SK-N-SH (cell line): ENCODE measurements around the gene SGCA. TPM values are rescaled to one million over a fixed set of nuclear protein-coding genes. Genes with fewer than 3 reads are reported as not detected.

Experiments
- CTCF ChIA-PET: fragments of 300-600, 350-600 bp; formaldehyde crosslinking; extraction: SDS; loops from one replicate; lab custom pipeline; 2021; lab: Yijun Ruan, JAX
- POLR2A ChIA-PET: fragments of 350-600 bp; sonication (Branson Sonifier 250); formaldehyde crosslinking; extraction: SDS; loops from one replicate; lab custom pipeline; 2020; ENCODE audit warnings: antibody characterized with exemption, inconsistent platforms; lab: Yijun Ruan, JAX
- DNase-seq: peaks from one replicate; pipeline ENCODE4 v3.0.0; 2012
- H2AFZ ChIP-seq: fragments of 200-600 bp; sonication (generic); 2 replicates; pipeline ENCODE4 v1.8.1; 2016; ENCODE audit warnings: antibody characterized with exemption, mild to moderate bottlenecking, low read depth
- H3F3A ChIP-seq: fragments of 200-600 bp; sonication (generic); replicated peaks from 2 replicates; pipeline ENCODE3; 2016; ENCODE audit warnings: antibody characterized with exemption, mild to moderate bottlenecking; ENCODE audit not compliant: insufficient read depth
- H3K27ac ChIP-seq, 2 experiments: fragments of 200-500 bp in 1 of 2; fragments of 200-600 bp in 1 of 2; sonication (Bioruptor generic) in 1 of 2; sonication (generic), shearing (Covaris generic) in 1 of 2; 2 replicates each; pipeline versions ENCODE4 v1.5.1 to v1.6.1; 2014 to 2016; ENCODE audit warnings: low read depth in 2 of 2, inconsistent platforms in 1 of 2, low read length in 1 of 2, mild to moderate bottlenecking in 1 of 2, mixed read lengths in 1 of 2
- H3K27me3 ChIP-seq: fragments of 200-600 bp; sonication (generic), shearing (Covaris generic); 2 replicates; pipeline ENCODE4 v1.6.1; 2016; ENCODE audit warnings: mixed run types; ENCODE audit not compliant: insufficient read depth
- H3K36me3 ChIP-seq, 2 experiments: fragments of 200-500 bp in 1 of 2; fragments of 200-600 bp in 1 of 2; sonication (Bioruptor generic) in 1 of 2; sonication (generic) in 1 of 2; replicated peaks in 1 of 2; 2 replicates each; pipeline versions ENCODE3 to v1.5.1; 2014 to 2016; ENCODE audit warnings: low read length in 1 of 2, mild to moderate bottlenecking in 1 of 2; ENCODE audit not compliant: insufficient read depth in 2 of 2, control insufficient read depth in 1 of 2
- H3K4me1 ChIP-seq, 2 experiments: fragments of 200-500 bp in 1 of 2; fragments of 200-600 bp in 1 of 2; sonication (Bioruptor generic) in 1 of 2; sonication (generic), shearing (Covaris generic) in 1 of 2; 2 replicates each; pipeline versions ENCODE4 v1.5.1 to v1.6.1; 2014 to 2016; ENCODE audit warnings: low read depth in 1 of 2, low read length in 1 of 2, mixed run types in 1 of 2; ENCODE audit not compliant: insufficient read depth in 2 of 2, control insufficient read depth in 1 of 2
- H3K4me2 ChIP-seq: fragments of 200-600 bp; sonication (generic), shearing (Covaris generic); 2 replicates; pipeline ENCODE4 v1.6.1; 2017; ENCODE audit warnings: mixed run types
- H3K4me3 ChIP-seq, 2 experiments: fragments of 200-500 bp in 1 of 2; fragments of 200-600 bp in 1 of 2; sonication (Bioruptor generic) in 1 of 2; sonication (generic), shearing (Covaris generic) in 1 of 2; 2 replicates each; pipeline versions ENCODE4 v1.5.1 to v1.8.1; 2014 to 2016; ENCODE audit warnings: low read depth in 2 of 2, inconsistent platforms in 1 of 2, low read length in 1 of 2, mild to moderate bottlenecking in 1 of 2, mixed read lengths in 1 of 2, moderate library complexity in 1 of 2
- H3K79me2 ChIP-seq: fragments of 200-600 bp; sonication (generic); 2 replicates; pipeline ENCODE4 v1.8.1; 2017; ENCODE audit warnings: mild to moderate bottlenecking; ENCODE audit not compliant: insufficient read depth
- H3K9ac ChIP-seq: fragments of 200-600 bp; sonication (generic); 2 replicates; pipeline ENCODE4 v1.6.1; 2017; ENCODE audit warnings: mixed run types
- H3K9me2 ChIP-seq: fragments of 200-600 bp; sonication (generic); 2 replicates; pipeline ENCODE4 v1.6.1; 2017; ENCODE audit warnings: mixed run types
- H3K9me3 ChIP-seq: fragments of 200-600 bp; sonication (generic); 2 replicates; pipeline ENCODE4 v1.6.1; 2017; ENCODE audit warnings: mixed run types, mild to moderate bottlenecking, moderate library complexity
- H4K20me1 ChIP-seq: fragments of 200-600 bp; sonication (generic); 2 replicates; pipeline ENCODE4 v1.6.1; 2017; ENCODE audit warnings: mild to moderate bottlenecking, mixed run types; ENCODE audit not compliant: insufficient read depth
- ELF1 ChIP-seq: IDR thresholded peaks from 2 replicates; pipeline ENCODE4 v1.4.0; 2012
- EP300 ChIP-seq, 2 experiments: IDR thresholded peaks; 2 replicates each; pipeline versions ENCODE4 v1.4.0 to v1.6.1; 2012; ENCODE audit warnings: borderline replicate concordance in 1 of 2, low read depth in 1 of 2, low read length in 1 of 2
- FOSL2 ChIP-seq: IDR thresholded peaks from 2 replicates; pipeline ENCODE4 v1.4.0; 2012; ENCODE audit warnings: low read depth, mild to moderate bottlenecking, moderate library complexity, borderline replicate concordance
- FOXJ3 ChIP-seq: sonication (generic); formaldehyde crosslinking; IDR thresholded peaks from 2 replicates; pipeline ENCODE4 v1.5.1; 2020; ENCODE audit warnings: mild to moderate bottlenecking, missing genetic modification reagents
- GATA2 ChIP-seq: sonication (generic); formaldehyde crosslinking; IDR thresholded peaks from 2 replicates; pipeline ENCODE4 v1.5.0; 2020; ENCODE audit warnings: mild to moderate bottlenecking, missing genetic modification reagents
- MAX ChIP-seq: IDR thresholded peaks from 2 replicates; pipeline ENCODE4 v1.4.0; 2012; ENCODE audit warnings: low read depth
- MEF2A ChIP-seq: IDR thresholded peaks from 2 replicates; pipeline ENCODE4 v1.4.0; 2012; ENCODE audit warnings: low read depth, borderline replicate concordance
- RXRA ChIP-seq: IDR thresholded peaks from 2 replicates; pipeline ENCODE4 v1.4.0; 2012; ENCODE audit warnings: low read depth, mild to moderate bottlenecking, borderline replicate concordance
- TAF1 ChIP-seq: IDR thresholded peaks from 2 replicates; pipeline ENCODE4 v1.6.1; 2012; ENCODE audit warnings: low read depth, mild to moderate bottlenecking, low read length, moderate library complexity, borderline replicate concordance
- TCF12 ChIP-seq: IDR thresholded peaks from 2 replicates; pipeline ENCODE4 v1.4.0; 2012
- ZBTB33 ChIP-seq: IDR thresholded peaks from 2 replicates; pipeline ENCODE4 v1.4.0; 2012; ENCODE audit warnings: low read depth, borderline replicate concordance
- WGBS: methylation state at CpG from one replicate; pipeline ENCODE4 v1.1.6; 2017; ENCODE audit warnings: low lambda C conversion rate; 5-methylcytosine and 5-hydroxymethylcytosine counted together
- polyA plus RNA-seq, 3 experiments: library from polyadenylated mRNA; depleted of rRNA; stranded (reverse); fragments of >200 nt; gene quantifications; 2 replicates each; pipeline ENCODE4 v1.2.3, GENCODE V29; 2012
- TF ChIP-seq, protein P1 (sequence below): fragments of 200-600 bp; sonication (generic); IDR thresholded peaks from 2 replicates; pipeline ENCODE4 v1.6.1; 2017; ENCODE audit warnings: antibody characterized with exemption, mild to moderate bottlenecking, moderate library complexity
- TF ChIP-seq, protein P2 (sequence below): fragments of 150-350 bp; IDR thresholded peaks from 2 replicates; pipeline ENCODE4 v1.6.1; 2017; ENCODE audit warnings: antibody characterized with exemption, low read length, low read depth, borderline replicate concordance
- TF ChIP-seq, protein P3 (sequence below): IDR thresholded peaks from 2 replicates; pipeline ENCODE4; 2012

Gene SGCA
- polyA plus RNA-seq, 1 of the 3 experiments (the other 2 are of a cell fraction) = not detected

DNA sequence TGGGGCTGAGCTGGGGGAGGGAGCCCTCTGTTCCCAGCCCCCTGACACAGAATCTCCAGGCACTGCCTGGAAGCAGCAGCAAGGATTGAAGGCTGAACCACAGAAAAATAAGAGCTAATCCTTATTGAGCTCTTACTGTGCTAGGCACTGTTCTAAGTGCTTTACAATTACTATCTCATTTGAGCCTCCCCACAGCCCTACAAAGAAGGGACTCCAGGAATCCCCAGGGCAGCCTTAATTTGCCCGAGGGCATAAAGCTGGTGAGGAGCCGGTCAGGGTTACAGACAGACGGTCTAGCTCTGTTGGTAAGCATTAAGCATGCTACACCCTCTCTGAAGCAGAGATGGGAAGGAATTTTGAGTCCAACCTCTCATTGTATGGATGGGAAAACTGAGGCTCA, 42.9 kb upstream of the SGCA start (continued):
- TF ChIP-seq, protein P1, sequence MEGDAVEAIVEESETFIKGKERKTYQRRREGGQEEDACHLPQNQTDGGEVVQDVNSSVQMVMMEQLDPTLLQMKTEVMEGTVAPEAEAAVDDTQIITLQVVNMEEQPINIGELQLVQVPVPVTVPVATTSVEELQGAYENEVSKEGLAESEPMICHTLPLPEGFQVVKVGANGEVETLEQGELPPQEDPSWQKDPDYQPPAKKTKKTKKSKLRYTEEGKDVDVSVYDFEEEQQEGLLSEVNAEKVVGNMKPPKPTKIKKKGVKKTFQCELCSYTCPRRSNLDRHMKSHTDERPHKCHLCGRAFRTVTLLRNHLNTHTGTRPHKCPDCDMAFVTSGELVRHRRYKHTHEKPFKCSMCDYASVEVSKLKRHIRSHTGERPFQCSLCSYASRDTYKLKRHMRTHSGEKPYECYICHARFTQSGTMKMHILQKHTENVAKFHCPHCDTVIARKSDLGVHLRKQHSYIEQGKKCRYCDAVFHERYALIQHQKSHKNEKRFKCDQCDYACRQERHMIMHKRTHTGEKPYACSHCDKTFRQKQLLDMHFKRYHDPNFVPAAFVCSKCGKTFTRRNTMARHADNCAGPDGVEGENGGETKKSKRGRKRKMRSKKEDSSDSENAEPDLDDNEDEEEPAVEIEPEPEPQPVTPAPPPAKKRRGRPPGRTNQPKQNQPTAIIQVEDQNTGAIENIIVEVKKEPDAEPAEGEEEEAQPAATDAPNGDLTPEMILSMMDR = no peak
- no peak for TF ChIP-seq TCF12

GRCh38 chr17:50123649-50124349, 42.0 kb upstream of the SGCA start:
- H2AFZ ChIP-seq = no peak overlapping the region
- ChIA-PET CTCF (interaction anchor here (0.7 to 11.3 kb wide), 10 partner anchors 10 to 173 kb away, joined by 3 to 116 read pairs (median 5); partner anchors contain the start of gene PDK2), POLR2A (interaction anchor here (0.7 to 1.0 kb wide), 2 partner anchors 13 to 15 kb away, joined by 3 read pairs; no protein-coding TSS in a partner anchor)
- 71% methylated on average over 12 of the region's 12 CpGs for WGBS
- peak; percentile 61 for DNase-seq
- no peaks in the 10 kb centered on the region for H3F3A ChIP-seq
- H3K4me1 ChIP-seq = peaks cover 0 to 7% of the 10 kb centered on the region in 2 experiments; a peak in 1 of 4 replicates
- no peak overlapping the region for H3K9ac ChIP-seq
- no peaks in the 10 kb centered on the region for H3K9me3 ChIP-seq
- no peaks in the 10 kb centered on the region for H3K79me2 ChIP-seq
- H3K36me3 ChIP-seq = no peaks in the 10 kb centered on the region
- no peak overlapping the region for H3K27ac ChIP-seq
- no peak overlapping the region for H3K4me3 ChIP-seq
- no peaks in the 10 kb centered on the region for H4K20me1 ChIP-seq
- TF ChIP-seq MEF2A (no peak), EP300 (IDR thresholded peaks at IDR 0.05; ENCODE audit: borderline replicate concordance in 1 of 2, low read depth in 1 of 2, low read length in 1 of 2) (no peak), FOXJ3 (no peak), ELF1 (no peak), RXRA (no peak), TAF1 (no peak), TCF12 (no peak), MAX (no peak), FOSL2 (no peak), ZBTB33 (no peak), GATA2 (CRISPR knock-in tag) (no peak)
- TF ChIP-seq, protein P2, sequence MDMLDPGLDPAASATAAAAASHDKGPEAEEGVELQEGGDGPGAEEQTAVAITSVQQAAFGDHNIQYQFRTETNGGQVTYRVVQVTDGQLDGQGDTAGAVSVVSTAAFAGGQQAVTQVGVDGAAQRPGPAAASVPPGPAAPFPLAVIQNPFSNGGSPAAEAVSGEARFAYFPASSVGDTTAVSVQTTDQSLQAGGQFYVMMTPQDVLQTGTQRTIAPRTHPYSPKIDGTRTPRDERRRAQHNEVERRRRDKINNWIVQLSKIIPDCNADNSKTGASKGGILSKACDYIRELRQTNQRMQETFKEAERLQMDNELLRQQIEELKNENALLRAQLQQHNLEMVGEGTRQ = no peak
- TF ChIP-seq, protein P3, sequence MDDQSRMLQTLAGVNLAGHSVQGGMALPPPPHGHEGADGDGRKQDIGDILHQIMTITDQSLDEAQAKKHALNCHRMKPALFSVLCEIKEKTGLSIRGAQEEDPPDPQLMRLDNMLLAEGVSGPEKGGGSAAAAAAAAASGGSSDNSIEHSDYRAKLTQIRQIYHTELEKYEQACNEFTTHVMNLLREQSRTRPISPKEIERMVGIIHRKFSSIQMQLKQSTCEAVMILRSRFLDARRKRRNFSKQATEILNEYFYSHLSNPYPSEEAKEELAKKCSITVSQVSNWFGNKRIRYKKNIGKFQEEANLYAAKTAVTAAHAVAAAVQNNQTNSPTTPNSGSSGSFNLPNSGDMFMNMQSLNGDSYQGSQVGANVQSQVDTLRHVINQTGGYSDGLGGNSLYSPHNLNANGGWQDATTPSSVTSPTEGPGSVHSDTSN = no peak
- H3K27me3 ChIP-seq = no peaks in the 10 kb centered on the region
- H3K4me2 ChIP-seq = no peak overlapping the region
- no peaks in the 10 kb centered on the region for H3K9me2 ChIP-seq
